GM18867 (cell line): ENCODE measurements around the gene SP140.
"Not testable (repeated sequence)": the region's sequence is repeated elsewhere in the genome, so short reads cannot be mapped to it uniquely, and the experiment has no call there.

Experiments
- ATAC-seq: cut with Tn5 transposase; IDR thresholded peaks from one replicate; pipeline ENCODE4 v1.9.1; 2021; ENCODE audit warnings: mild to moderate bottlenecking, moderate library complexity; ENCODE audit not compliant: unreplicated experiment

The SP140 gene

GRCh38 chr2:230282936-230283335 lies 57.4 kb downstream of the SP140 start:
- ATAC-seq, result no peak

- ATAC-seq, result no peak
Observed at GRCh38 chr2:230286048-230286447, 60.5 kb downstream of the SP140 start.

GRCh38 chr2:230289311-230289710 lies 63.8 kb downstream of the SP140 start:
- not testable (repeated sequence) for ATAC-seq

- ATAC-seq, result no peak
Observed at GRCh38 chr2:230295192-230295591, 69.7 kb downstream of the SP140 start.

DNA sequence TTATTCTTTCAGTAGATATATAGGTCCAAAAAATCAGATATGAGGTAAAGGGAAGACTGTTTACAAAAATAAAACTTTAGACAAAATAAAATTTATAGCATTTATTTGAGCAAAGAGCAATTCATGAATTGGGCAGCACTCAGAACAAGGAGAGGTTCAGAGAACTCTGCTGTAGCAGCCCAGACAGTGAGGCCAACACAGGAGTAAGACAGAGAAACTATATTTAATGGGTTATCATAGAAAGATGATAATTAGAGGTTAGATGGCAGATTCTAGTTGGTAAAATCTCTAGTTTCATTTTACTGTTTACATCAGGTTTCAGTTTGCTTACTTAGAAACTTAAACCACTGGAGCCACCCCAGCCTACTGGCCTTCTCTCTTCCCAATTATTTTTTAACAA lies 71.4 kb downstream of the SP140 start:
- no peak for ATAC-seq

DNA sequence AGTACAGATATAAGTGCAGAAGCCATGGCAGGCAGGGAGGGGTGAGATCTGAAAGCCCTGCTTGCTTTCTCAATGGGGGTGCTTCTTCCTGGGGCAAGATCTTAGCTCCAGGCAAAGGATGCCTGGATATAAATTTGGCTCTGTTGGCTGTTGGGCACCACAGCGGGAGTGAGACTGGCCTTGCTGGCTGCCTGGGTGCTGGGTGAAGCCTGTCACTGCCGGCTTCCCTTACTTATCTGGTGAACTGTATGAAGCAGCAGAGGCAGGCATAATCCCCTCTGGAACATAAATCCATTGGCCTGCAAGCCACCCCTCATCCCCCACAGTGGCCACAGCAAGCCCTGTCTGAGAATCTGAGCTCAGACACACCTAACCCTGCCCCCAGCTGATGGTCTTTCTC lies 74.1 kb downstream of the SP140 start:
- ATAC-seq, result no peak

DNA sequence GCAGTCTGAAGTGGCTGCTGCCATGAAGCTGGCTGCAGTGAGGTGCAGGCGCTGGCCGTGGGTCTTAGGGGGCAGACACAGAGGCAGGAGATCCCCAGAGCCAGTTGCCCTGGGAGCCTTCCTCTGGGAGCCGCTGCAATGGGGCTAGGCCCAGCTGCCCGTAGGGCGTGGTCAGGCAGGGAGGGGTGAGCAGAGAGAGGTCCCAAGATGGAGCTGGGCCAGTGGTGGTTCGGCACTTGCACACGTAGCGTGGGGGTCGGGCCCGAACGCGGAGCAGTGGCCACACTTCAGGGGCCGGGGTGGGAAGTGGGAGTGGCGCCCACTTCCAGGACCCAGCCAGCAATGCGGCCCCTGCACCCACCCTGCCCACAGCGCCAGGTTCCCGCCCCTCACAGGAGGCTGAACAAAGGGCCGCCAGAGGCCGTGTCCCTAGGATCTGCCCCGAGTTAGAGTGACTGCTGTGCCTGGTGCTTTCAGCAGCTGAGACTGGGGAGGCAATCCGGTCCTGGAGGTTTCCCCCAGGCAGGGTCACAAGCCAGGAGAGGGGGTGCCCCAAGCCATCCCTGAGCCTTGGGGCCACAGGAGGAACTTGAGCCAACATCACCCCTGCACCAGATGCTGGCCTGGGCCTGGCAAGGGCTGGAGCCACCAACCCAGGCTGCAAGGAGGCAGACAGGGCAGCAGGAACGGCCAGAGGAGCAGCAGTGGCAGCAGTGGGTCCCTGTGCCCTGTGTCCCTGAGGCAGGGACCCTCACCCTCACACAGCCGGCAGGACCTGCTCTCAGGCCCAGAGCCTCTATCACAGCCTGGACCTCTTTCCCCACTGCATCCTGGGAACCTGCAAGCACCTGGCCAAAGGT lies 80.1 kb downstream of the SP140 start:
- ATAC-seq, result no peak

DNA sequence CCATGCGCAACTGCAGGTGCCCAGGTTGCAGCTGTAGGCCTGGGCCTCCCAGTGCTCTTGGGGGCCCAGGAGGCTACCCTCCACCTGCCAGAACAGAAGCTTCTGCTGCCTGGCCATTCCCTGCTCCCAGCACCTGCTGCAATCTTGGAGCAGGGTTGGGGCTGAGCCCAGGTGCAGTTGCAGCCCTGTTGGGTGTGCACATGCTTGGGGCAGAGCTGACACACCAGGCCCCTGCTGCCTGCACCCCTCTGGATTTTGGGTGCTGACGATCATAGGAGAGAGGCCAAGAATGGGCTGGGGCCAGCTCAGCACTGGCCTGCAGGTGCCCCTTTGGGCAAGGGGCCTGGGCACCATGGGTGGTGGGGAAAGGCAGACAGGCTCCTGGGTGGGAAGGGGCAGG lies 80.9 kb downstream of the SP140 start:
- no peak for ATAC-seq

GRCh38 chr2:230307485-230307884 lies 81.9 kb downstream of the SP140 start:
- ATAC-seq, result no peak

DNA sequence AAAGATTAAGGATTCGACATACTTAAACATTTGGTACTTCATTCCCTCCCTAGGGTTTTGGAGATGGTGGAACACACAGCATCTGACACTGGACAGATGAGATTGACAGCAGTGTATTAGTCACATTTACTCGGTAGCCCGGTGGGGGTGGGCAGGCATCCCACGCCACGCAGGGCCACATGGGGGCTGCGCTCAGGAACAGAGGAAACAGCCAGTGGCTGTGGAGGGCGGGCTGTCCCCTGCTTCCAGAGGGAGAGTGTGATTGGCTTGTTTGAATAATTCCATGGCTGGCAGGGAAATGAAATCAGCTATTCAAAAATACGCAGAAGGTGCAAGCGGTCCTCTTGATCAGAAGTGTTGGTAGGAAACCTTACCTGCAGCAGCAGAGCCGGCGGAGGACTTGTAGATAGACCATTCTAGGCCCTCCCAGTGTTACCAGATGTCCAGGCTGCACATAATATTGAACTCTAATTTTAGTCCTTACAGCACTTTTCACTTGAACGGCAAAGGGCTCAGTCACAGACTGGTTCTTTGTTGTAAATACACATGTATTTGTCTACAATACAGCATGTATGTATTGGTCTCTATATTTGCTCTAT lies 83.0 kb downstream of the SP140 start:
- no peak for ATAC-seq

GRCh38 chr2:230310792-230311191 lies 85.3 kb downstream of the SP140 start:
- ATAC-seq, result not testable (repeated sequence)

- not testable (repeated sequence) for ATAC-seq
Observed at GRCh38 chr2:230311634-230312033, 86.1 kb downstream of the SP140 start.

GRCh38 chr2:230312638-230313037 lies 87.1 kb downstream of the SP140 start:
- ATAC-seq, result no peak

DNA sequence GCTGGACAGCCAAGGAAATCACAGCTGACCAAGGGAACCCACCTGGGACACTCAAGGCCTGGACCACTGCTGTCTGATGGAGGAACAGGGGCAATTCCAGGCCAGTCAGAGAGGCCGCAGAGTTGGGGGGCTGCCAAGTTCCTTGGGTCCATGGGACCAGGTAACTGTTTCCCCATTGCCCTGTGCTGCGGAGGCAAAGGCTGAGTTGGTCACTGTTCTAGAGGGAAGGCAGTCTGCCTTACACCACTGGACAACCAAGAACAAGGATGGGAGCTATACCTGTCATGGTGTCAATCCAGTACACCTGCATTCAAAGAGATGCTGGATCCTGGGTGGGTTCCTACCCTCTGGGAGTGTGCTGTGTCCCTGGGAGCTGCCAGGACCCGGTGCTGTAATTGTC lies 91.8 kb downstream of the SP140 start:
- ATAC-seq, result no peak

GRCh38 chr2:230318190-230319121 lies 92.9 kb downstream of the SP140 start:
- ATAC-seq, result peak; percentile 42

DNA sequence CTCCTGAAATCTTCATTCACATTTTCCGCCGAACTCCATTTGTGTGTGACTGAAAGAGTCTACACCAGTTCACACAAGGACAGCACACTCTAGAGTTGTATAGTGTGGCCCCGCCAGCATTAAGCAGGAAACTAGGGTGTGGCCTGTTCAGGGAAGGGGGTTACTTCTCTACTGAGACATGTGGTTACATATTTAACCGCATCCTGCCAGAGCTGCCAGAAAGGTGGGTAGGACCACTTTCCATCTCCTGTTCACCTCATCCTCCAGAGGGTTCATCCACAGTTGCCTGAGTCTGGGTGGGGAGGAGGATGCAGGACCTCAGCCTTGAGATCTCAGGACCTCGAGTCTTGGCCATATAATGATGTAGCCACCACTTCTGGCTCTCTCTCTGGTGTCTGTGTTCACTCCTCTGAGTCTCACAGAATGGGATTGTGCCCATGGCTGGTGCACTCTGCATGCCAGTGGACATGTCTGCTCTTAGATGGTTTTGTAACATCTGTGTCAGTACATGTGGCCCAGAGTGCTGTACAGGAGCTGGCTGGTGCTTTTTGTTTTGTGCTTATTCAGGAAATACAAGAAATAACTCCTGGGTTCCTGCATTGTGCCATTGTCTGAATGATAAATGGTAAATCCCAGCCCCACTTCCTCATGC lies 93.8 kb downstream of the SP140 start:
- ATAC-seq, result peak; percentile 77

GRCh38 chr2:230321031-230321430 lies 95.5 kb downstream of the SP140 start:
- no peak for ATAC-seq

- ATAC-seq, result no peak
Observed at GRCh38 chr2:230322561-230323384, 97.2 kb downstream of the SP140 start.

- ATAC-seq, result no peak
Observed at GRCh38 chr2:230323385-230324106, 98.0 kb downstream of the SP140 start.
